ENCODE results near the gene ANKS1A.
"Not testable (repeated sequence)": the region's sequence is repeated elsewhere in the genome, so short reads cannot be mapped to it uniquely, and the experiment has no call there.

ANKS1A gene

DNA sequence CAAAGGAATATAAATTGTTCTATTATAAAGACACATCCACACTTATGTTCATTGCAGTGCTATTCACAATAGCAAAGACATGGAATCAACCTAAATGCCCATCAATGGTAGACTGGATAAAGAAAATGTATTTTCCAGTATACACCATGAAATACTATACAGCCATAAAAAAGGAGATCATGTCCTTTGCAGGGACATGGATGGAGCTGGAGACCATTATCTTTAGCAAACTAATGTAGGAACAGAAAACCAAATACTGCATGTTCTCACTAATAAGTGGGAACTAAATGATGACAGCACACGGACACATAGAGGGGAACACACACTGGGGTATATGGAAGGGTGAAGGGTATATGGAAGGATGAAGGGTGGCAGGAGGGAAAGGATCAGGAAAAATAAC is 5.0 kb upstream of the ANKS1A start:
- not testable (repeated sequence) for DNase-seq

DNA sequence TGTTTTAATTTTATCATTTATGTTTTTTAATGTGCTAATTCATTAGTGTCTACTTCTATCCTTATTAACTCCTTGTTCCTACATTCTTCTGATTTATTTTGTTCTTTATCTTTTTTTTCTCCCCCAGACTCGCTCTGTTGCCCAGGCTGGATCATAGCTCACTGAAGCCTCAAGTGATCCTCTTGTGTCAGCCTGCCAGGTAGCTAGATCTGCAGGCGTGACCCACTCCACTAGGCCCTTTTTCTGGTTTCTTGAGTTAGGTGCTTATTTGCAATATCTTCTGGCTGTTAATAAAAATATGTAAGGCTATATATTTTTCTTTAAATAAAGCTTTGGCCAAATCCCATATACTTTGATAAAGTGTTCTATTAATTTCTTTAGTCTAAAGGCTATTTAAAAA is 4.1 kb upstream of the ANKS1A start:
- no peak for DNase-seq

DNA sequence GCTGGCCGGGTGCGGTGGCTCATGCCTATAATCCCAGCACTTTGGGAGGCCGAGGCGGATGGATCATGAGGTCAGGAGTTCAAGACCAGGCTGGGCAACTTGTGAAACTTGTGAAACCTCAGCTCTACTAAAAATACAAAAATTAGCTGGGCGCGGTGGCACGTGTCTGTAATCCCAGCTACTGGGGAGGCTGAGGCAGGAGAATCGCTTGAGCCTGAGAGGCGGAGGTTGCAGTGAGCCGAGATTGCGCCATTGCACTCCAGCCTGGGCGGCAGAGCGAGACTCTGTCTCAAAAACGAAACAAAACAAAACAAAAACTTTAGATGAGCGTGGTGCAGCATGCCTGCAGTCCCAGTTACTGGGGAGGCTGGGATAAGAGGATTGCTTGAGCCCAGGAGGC is 3.2 kb upstream of the ANKS1A start:
- DNase-seq: not testable (repeated sequence)

GRCh38 chr6:34887753-34888513 is 1.1 kb upstream of the ANKS1A start, which contains the start of gene TAF11:
Gene TAF11 (minus strand): TSS chr6:34888042. CDS start chr6:34887957, 85 bp downstream.
- peak; percentile 57 to 96 (median 84) for DNase-seq

- no peak for DNase-seq
These were observed 570 bp upstream of the ANKS1A start for GRCh38 chr6:34888514-34888856.

GRCh38 chr6:34890533-34890925 is 1.5 kb downstream of the ANKS1A start:
- DNase-seq: peak in 1 of 51 donors; percentile 14

- DNase-seq: no peak
These were observed 2.2 kb downstream of the ANKS1A start for GRCh38 chr6:34891296-34891695.

- DNase-seq: no peak
These were observed 5.6 kb downstream of the ANKS1A start for GRCh38 chr6:34894693-34895092.

- DNase-seq: no peak
These were observed 8.1 kb downstream of the ANKS1A start for GRCh38 chr6:34897130-34897529.

- DNase-seq: no peak
These were observed 8.7 kb downstream of the ANKS1A start for GRCh38 chr6:34897716-34898115.

DNA sequence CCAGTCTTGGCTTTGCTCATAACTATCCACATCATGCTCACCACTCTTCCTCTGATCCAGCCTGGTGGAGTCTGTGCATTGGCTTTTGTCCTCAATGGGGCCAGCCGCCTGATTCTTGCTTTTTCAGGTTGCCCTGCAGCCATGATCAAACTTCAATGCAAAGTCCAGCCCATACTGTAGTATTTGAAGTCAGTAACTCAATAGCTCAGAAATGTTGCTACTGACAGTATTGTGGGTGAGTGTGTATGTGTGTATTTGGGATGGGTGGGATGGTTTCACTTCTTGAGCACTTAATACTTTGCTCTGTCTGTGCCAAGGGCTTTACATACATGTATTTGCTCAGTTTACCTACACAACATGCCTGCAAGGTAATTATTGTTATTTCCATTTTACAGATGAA is 10.7 kb downstream of the ANKS1A start:
- DNase-seq: not testable (repeated sequence)

GRCh38 chr6:34900321-34901031 is 11.4 kb downstream of the ANKS1A start:
- DNase-seq: no peak

- no peak for DNase-seq
These were observed 12.9 kb downstream of the ANKS1A start for GRCh38 chr6:34901930-34902329.

- DNase-seq: no peak
These were observed 16.0 kb downstream of the ANKS1A start for GRCh38 chr6:34904990-34905613.

DNA sequence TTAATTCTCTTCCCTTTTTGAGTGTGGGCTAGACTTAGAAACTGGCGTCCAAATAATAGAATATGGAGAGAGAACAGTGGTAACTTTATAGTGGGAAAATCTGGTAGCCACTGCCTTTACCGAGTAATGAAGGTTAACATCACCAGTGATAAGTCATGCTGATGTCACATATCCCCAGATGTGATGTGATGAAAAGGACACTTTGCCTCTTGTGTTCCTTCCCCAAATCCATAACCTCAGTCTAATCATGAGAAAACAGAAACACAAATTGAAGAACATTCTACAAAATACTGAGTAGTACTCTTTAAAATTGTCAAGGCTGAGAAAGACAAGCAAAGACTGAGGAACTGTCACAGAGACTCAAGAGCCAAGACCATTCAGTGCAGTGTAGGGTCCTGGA is 17.8 kb downstream of the ANKS1A start:
- no peak for DNase-seq

DNA sequence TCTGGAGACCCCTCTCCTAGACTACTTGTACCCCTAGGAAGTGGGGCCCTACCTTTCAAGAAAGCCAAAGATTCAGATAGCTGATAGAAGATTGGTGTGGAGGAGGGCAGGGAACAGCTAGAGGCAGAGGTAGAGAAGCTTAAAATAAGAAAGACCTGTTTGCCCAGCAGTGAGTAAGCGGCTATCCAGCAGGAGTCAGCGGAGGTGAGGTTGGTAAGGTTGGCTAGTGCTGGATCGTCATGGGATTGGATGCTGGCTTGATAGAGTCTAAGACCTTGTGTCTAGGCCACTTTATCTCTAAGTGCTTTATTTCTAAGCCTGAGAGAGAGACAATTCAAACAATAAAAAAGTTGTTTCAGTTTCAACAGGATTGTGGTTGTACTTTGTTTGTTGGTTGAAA is 19.1 kb downstream of the ANKS1A start:
- DNase-seq: no peak

DNA sequence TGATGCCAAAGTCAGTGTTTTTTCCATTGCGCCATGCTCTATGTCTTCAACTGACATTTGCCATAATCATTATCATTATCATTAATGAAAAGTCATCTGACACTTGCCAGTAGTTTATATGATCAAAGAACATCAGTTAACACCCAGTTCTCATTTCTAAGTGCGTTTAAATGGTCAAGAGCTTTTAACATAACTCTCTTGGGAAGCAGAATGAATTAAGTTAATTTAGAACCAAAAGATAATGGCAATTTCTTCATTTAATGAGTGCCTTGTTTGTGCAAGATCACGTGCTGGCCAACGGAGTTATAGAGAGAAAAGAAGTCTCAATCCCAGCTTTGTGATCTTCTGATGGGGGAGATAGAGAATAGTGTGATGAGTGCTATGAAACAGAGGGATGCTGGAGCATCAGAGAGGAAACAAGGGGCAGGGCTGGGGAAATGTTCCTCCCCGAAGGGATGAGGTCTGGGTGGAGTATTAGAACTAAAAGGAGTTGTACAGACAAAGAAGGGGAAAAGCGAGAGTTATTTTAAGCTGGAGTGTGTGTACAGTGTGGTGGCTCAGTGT is 20.3 kb downstream of the ANKS1A start:
- no peak for DNase-seq

DNA sequence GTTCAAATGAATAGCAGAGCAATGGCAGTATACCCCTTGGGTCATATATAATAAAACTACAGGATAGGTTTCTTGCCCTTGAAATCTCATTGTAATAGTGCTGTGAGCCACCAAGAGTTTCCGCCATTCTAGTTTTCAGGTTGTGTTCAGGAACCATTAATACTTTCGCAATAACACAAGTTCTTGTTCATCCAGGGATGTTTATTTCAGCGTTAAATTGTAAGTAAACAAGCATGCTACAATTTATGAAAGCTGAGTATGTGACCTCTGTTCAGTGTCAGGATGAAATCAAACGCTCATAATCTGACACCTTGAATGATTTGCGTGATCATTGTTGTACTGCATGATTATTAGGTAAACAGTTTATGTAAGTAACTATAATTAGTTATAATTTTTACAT is 22.8 kb downstream of the ANKS1A start:
- DNase-seq: no peak

DNA sequence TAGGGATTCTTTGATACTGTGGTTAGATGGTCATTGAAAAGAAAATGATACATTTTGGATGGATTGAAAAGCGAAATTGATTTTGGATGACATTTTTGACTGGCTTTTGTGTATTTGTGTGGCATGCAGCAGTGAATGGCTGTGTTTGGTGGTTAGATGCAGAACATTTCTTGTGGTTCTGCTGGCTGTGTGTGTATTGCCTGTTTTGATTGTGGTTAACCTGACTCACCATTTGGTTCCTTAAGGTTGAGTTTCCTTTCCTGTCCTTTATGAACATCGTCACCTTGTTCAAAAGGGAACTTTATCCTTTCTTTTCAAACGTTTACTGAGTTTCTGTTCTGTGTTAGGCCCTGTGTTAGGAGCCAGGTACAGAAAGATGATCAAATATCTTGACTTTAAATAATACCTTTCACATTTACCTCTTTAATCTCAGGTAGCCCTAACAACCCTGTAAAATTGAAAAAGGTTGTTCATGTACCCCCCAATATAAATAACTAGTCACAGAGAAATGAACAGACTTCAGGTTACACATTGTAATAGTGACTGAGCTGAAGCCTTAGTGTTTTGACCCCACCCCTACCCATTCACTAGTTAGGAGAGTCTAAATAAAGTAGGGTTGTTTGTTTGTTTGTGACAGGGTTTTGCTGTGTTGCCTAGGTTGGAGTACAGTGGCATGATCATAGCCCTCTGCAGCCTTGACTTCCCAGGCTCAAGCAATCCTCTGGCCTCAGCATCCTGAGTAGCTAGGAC is 23.8 kb downstream of the ANKS1A start:
- DNase-seq: no peak

DNA sequence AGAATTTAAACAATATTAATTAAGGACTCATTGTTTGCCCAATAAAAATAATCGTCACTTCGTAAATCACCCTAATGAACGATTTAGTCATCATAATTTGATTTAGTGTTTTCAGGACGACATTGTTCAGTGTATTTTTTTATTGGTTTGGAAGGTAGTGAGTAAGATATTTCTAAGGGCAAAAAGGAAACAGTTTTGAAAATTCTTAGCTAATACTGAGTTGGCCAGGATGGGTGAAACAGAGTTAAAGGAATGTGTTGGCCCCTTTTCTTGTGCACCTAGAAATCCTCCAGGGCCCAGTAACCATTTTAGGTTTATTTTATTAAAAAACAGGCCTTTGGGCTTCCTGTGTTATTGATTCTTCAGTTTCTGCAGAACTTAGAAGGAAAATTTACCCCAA is 25.3 kb downstream of the ANKS1A start:
- no peak for DNase-seq

GRCh38 chr6:34916348-34916967 is 27.4 kb downstream of the ANKS1A start:
- no peak for DNase-seq
